Measurements from ENCODE around the gene HAUS3.

GRCh38 chr4:2255501-2256155 is 13.7 kb upstream of the HAUS3 start:
- TF ChIP-seq EZH2 (IDR thresholded peaks at IDR 0.05; ENCODE audit: borderline replicate concordance) (no peak), CTCF (IDR thresholded peaks at IDR 0.05; ENCODE audit: poor library complexity) (no peak)

Data from hepatocyte (in vitro differentiated cells).